GM23338 (cell line): ENCODE results near the gene PPP4R3A. TPM values are rescaled to one million over a fixed set of nuclear protein-coding genes. Genes with fewer than 3 reads are reported as not detected.

Source experiments
- ATAC-seq: fragments of 200-7000 bp; cut with Tn5 transposase; 3 replicates; pipeline ENCODE4 v1.9.1; 2020
- DNase-seq: peaks from one replicate; pipeline ENCODE4 v3.0.0-alpha.2; 2015; ENCODE audit warnings: low spot score
- H2AFZ ChIP-seq: fragments of 200-600 bp; sonication (generic); 2 replicates; pipeline ENCODE4 v1.8.0; 2016; ENCODE audit warnings: antibody characterized with exemption, mild to moderate bottlenecking, moderate library complexity
- H3F3A ChIP-seq: fragments of 200-600 bp; sonication (generic); replicated peaks from 2 replicates; pipeline ENCODE4 v1.8.0; 2017; ENCODE audit warnings: antibody characterized with exemption, mixed run types, low read depth
- H3K27ac ChIP-seq: fragments of 200-600 bp; sonication (generic); 2 replicates; pipeline ENCODE4 v1.6.1; 2016; ENCODE audit warnings: low read depth
- H3K27me3 ChIP-seq: fragments of 200-600 bp; sonication (generic); 2 replicates; pipeline ENCODE4 v1.8.0; 2016; ENCODE audit warnings: mild to moderate bottlenecking, mixed run types, moderate library complexity; ENCODE audit not compliant: insufficient read depth
- H3K36me3 ChIP-seq: fragments of 200-600 bp; sonication (generic); 2 replicates; pipeline ENCODE4 v1.8.0; 2016; ENCODE audit warnings: mild to moderate bottlenecking; ENCODE audit not compliant: insufficient read depth
- H3K4me1 ChIP-seq: fragments of 200-600 bp; sonication (generic); 2 replicates; pipeline ENCODE4 v1.8.0; 2016; ENCODE audit warnings: mild to moderate bottlenecking, moderate library complexity; ENCODE audit not compliant: insufficient read depth
- H3K4me2 ChIP-seq: fragments of 200-600 bp; sonication (generic); 2 replicates; pipeline ENCODE4 v1.7.1; 2017; ENCODE audit warnings: mixed run types
- H3K4me3 ChIP-seq: fragments of 200-600 bp; sonication (generic); 2 replicates; pipeline ENCODE4 v1.6.1; 2016; ENCODE audit warnings: mixed run types
- H3K79me2 ChIP-seq: fragments of 200-600 bp; sonication (generic); replicated peaks from 2 replicates; pipeline ENCODE4 v1.8.0; 2017; ENCODE audit warnings: mild to moderate bottlenecking; ENCODE audit not compliant: insufficient read depth
- H3K9me2 ChIP-seq: fragments of 200-600 bp; sonication (generic); 2 replicates; pipeline ENCODE4 v1.8.0; 2017; ENCODE audit not compliant: insufficient read depth
- H4K20me1 ChIP-seq: fragments of 200-600 bp; sonication (generic); replicated peaks from 2 replicates; pipeline ENCODE4 v1.8.0; 2017; ENCODE audit warnings: mild to moderate bottlenecking; ENCODE audit not compliant: insufficient read depth
- H3K27ac Mint-ChIP-seq: 2 replicates; pipeline ENCODE4 v1.8.0; 2020; ENCODE audit warnings: inconsistent platforms, mild to moderate bottlenecking, moderate library complexity, mixed read lengths
- H3K27me3 Mint-ChIP-seq: 3 replicates; pipeline ENCODE4 v1.8.0; 2022; ENCODE audit warnings: low read depth, mild to moderate bottlenecking, moderate library complexity, mixed read lengths, inconsistent platforms; ENCODE audit not compliant: insufficient read depth, poor library complexity
- H3K36me3 Mint-ChIP-seq: 3 replicates; pipeline ENCODE4 v1.8.0; 2021; ENCODE audit warnings: low read depth, mild to moderate bottlenecking, inconsistent platforms, moderate library complexity, mixed read lengths
- H3K4me1 Mint-ChIP-seq: 3 replicates; pipeline ENCODE4 v1.8.0; 2020; ENCODE audit warnings: mild to moderate bottlenecking, inconsistent platforms, mixed read lengths
- H3K4me3 Mint-ChIP-seq: 3 replicates; pipeline ENCODE4 v1.8.0; 2021; ENCODE audit warnings: moderate library complexity, mild to moderate bottlenecking, inconsistent platforms, mixed read lengths
- H3K9me3 Mint-ChIP-seq: 3 replicates; pipeline ENCODE4 v1.8.0; 2020; ENCODE audit warnings: moderate library complexity, mild to moderate bottlenecking, inconsistent platforms, mixed read lengths
- CREB1 ChIP-seq: fragments of 250-450 bp; sonication (Bioruptor Pico); IDR thresholded peaks from 2 replicates; pipeline ENCODE4 v1.5.0; 2020; ENCODE audit warnings: low read depth, mild to moderate bottlenecking, moderate library complexity
- EZH2 ChIP-seq: fragments of 200-600 bp; sonication (generic); IDR thresholded peaks from one replicate; pipeline ENCODE4 v1.8.0; 2017; ENCODE audit warnings: antibody characterized with exemption, mild to moderate bottlenecking, low read depth; ENCODE audit not compliant: unreplicated experiment
- EZH2phosphoT487 ChIP-seq: fragments of 200-600 bp; sonication (generic); IDR thresholded peaks from one replicate; pipeline ENCODE4 v1.8.1; 2018; ENCODE audit warnings: antibody characterized with exemption; ENCODE audit not compliant: unreplicated experiment
- NANOG ChIP-seq: IDR thresholded peaks from 2 replicates; pipeline ENCODE4 v1.6.1; 2016; ENCODE audit warnings: antibody characterized with exemption, borderline replicate concordance
- STAT1 ChIP-seq: IDR thresholded peaks from one replicate; pipeline ENCODE4 v1.6.1; 2016; ENCODE audit warnings: antibody characterized with exemption; ENCODE audit not compliant: unreplicated experiment
- ZNF114 ChIP-seq: fragments of 250-450 bp; sonication (Bioruptor Pico); IDR thresholded peaks from 2 replicates; pipeline ENCODE4 v1.5.0; 2020; ENCODE audit warnings: mild to moderate bottlenecking, moderate library complexity
- ZNF331 ChIP-seq: fragments of 250-450 bp; sonication (Bioruptor Pico); IDR thresholded peaks from 2 replicates; pipeline ENCODE4 v1.5.0; 2020; ENCODE audit warnings: low read depth, mild to moderate bottlenecking, moderate library complexity
- ZNF462 ChIP-seq: fragments of 250-450 bp; sonication (Bioruptor Pico); IDR thresholded peaks from 2 replicates; pipeline ENCODE4 v1.5.0; 2020; ENCODE audit warnings: mild to moderate bottlenecking, moderate library complexity
- polyA plus RNA-seq: library from polyadenylated mRNA; unstranded; fragments of >200 nt; fragmentation: Nextera tagmentation; extraction: Ambion mirVana; gene quantifications from 2 replicates; pipeline ENCODE4 v1.2.1, GENCODE V29; 2016
- total RNA-seq: library from RNA; depleted of rRNA; stranded (reverse); fragments of >200 nt; shearing (Covaris generic); gene quantifications from 2 replicates; pipeline ENCODE4 v1.2.3, GENCODE V29; 2014
- TF ChIP-seq, protein P1 (sequence below): IDR thresholded peaks from 2 replicates; pipeline ENCODE4 v1.6.1; 2016; ENCODE audit warnings: antibody characterized with exemption
- TF ChIP-seq, protein P2 (sequence below), 2 experiments: fragments of 200-600 bp in 1 of 2; sonication (generic) in 1 of 2; conservative IDR thresholded peaks; 2 replicates each; pipeline versions ENCODE4 v1.5.1 to v1.6.1; 2016 to 2017; ENCODE audit warnings: antibody characterized with exemption in 2 of 2, low read depth in 2 of 2, mild to moderate bottlenecking in 2 of 2, moderate library complexity in 1 of 2

PPP4R3A gene
- total and polyA plus RNA-seq, 2 experiments from 2014 or later: 50.3 to 128 TPM

DNA sequence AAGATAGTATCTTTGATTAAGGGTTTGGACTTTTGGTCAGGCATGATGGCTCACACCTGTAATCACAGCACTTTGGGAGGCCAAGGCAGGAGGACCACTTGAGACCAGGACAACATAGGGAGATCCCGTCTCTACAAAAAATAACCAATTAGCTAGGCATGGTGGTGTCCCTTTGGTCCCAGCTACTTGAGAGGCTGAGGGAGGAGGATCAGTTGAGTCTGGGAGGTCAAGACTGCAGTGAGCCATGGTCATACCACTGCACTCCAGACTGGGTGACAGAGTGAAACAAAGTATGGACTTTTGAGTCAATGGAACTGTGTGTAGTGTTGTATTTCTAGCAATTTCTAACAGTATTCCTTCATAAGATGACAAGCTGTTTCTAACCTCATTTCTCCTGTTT is 53.8 kb downstream of the PPP4R3A start:
- no peak overlapping the region for H3K4me2 ChIP-seq
- no peaks in the 10 kb centered on the region for H3K79me2 ChIP-seq
- no peaks in the 10 kb centered on the region for H3K27me3 ChIP-seq
- H3K36me3 ChIP-seq: peaks cover 31% of the 10 kb centered on the region
- Mint-ChIP-seq H3K4me3 (no peak overlapping the region), H3K27me3 (peaks cover 7% of the 10 kb centered on the region), H3K36me3 (peaks cover 62% of the 10 kb centered on the region), H3K4me1 (peaks cover 7% of the 10 kb centered on the region; the same call in 2 of the 3 replicates), H3K27ac (no peak overlapping the region), H3K9me3 (no peaks in the 10 kb centered on the region; the same call in 2 of the 3 replicates)
- TF ChIP-seq NANOG: no peak
- no peak for TF ChIP-seq CREB1 (CRISPR knock-in tag)
- no peak for TF ChIP-seq ZNF331
- TF ChIP-seq, protein P1, sequence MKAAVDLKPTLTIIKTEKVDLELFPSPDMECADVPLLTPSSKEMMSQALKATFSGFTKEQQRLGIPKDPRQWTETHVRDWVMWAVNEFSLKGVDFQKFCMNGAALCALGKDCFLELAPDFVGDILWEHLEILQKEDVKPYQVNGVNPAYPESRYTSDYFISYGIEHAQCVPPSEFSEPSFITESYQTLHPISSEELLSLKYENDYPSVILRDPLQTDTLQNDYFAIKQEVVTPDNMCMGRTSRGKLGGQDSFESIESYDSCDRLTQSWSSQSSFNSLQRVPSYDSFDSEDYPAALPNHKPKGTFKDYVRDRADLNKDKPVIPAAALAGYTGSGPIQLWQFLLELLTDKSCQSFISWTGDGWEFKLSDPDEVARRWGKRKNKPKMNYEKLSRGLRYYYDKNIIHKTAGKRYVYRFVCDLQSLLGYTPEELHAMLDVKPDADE: no peak
- TF ChIP-seq ZNF114 (CRISPR knock-in tag): no peak
- TF ChIP-seq EZH2phosphoT487: no peak
- TF ChIP-seq ZNF462: no peak
- TF ChIP-seq EZH2: no peak
- TF ChIP-seq, protein P2, sequence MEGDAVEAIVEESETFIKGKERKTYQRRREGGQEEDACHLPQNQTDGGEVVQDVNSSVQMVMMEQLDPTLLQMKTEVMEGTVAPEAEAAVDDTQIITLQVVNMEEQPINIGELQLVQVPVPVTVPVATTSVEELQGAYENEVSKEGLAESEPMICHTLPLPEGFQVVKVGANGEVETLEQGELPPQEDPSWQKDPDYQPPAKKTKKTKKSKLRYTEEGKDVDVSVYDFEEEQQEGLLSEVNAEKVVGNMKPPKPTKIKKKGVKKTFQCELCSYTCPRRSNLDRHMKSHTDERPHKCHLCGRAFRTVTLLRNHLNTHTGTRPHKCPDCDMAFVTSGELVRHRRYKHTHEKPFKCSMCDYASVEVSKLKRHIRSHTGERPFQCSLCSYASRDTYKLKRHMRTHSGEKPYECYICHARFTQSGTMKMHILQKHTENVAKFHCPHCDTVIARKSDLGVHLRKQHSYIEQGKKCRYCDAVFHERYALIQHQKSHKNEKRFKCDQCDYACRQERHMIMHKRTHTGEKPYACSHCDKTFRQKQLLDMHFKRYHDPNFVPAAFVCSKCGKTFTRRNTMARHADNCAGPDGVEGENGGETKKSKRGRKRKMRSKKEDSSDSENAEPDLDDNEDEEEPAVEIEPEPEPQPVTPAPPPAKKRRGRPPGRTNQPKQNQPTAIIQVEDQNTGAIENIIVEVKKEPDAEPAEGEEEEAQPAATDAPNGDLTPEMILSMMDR (conservative IDR thresholded peaks at IDR 0.05; ENCODE audit: low read depth in 2 of 2): no peak
- TF ChIP-seq STAT1: no peak
- H2AFZ ChIP-seq: no peak overlapping the region
- no peak overlapping the region for H3K4me3 ChIP-seq
- ATAC-seq (no peak), DNase-seq (no peak)
- no peaks in the 10 kb centered on the region for H3K4me1 ChIP-seq
- no peaks in the 10 kb centered on the region for H4K20me1 ChIP-seq
- H3K27ac ChIP-seq: no peak overlapping the region
- H3K9me2 ChIP-seq: no peaks in the 10 kb centered on the region
- H3F3A ChIP-seq: no peaks in the 10 kb centered on the region
